Ishikawa (cell line): ENCODE results near the gene SMIM35.

Source experiments
- MAX ChIP-seq: IDR thresholded peaks from 2 replicates; pipeline ENCODE4 v1.6.1; 2012
- RAD21 ChIP-seq: IDR thresholded peaks from 2 replicates; pipeline ENCODE4 v1.6.1; 2012; ENCODE audit warnings: low read depth
- REST ChIP-seq: IDR thresholded peaks from 2 replicates; pipeline ENCODE4 v1.6.1; 2012; ENCODE audit warnings: low read depth, mild to moderate bottlenecking
- YY1 ChIP-seq: IDR thresholded peaks from 2 replicates; pipeline ENCODE4 v1.6.1; 2012; ENCODE audit warnings: low read depth
- ZBTB7A ChIP-seq: IDR thresholded peaks from 2 replicates; pipeline ENCODE4 v1.6.1; 2012; ENCODE audit warnings: low read depth

GRCh38 chr11:118084247-118084646 is 2.5 kb downstream of the SMIM35 start:
- no peak for TF ChIP-seq MAX
- TF ChIP-seq ZBTB7A = no peak
- TF ChIP-seq RAD21 = no peak
- TF ChIP-seq REST = no peak
- TF ChIP-seq YY1 = no peak
